ENCODE measurements around the gene GALC. TPM values are rescaled to one million over a fixed set of nuclear protein-coding genes. Genes with fewer than 3 reads are reported as not detected.

GALC gene
- polyA plus RNA-seq, 3 donors from 2014 or later, result 38.7 to 59.5 (median 57.6) TPM

Other genes with a start within 250 kb of the GALC start
- gene GPR65, start 12.0 kb upstream of the GALC start, polyA plus RNA-seq, result 10 to 100 TPM; 55.9 to 84.5 (median 62.2) TPM

All from immature natural killer cell (primary cell).